ENCODE measurements around the gene CREB3L1.

CREB3L1 gene

GRCh38 chr11:46277622-46278386, at the start of gene CREB3L1:
Gene CREB3L1, plus strand, starts transcription at chr11:46277662. Its CDS starts 450 bp downstream, at chr11:46278112.
- H3K4me3 ChIP-seq (ENCODE audit: low read depth, low read length) = peak within 1 kb of the TSS; percentile 44
- no peak for TF ChIP-seq CTCF (IDR thresholded peaks at IDR 0.05; ENCODE audit: insufficient read depth, low read depth, low read length, missing control alignments)
- DNase-seq (ENCODE audit: low read depth) = no peak

- no peak overlapping the region for H3K4me3 ChIP-seq (ENCODE audit: low read depth, low read length)
- TF ChIP-seq CTCF (IDR thresholded peaks at IDR 0.05; ENCODE audit: insufficient read depth, low read depth, low read length, missing control alignments) = no peak
- no peak for DNase-seq (ENCODE audit: low read depth)
Observed at GRCh38 chr11:46229230-46229629, 48.2 kb upstream of the CREB3L1 start.

- no peak for TF ChIP-seq CTCF (IDR thresholded peaks at IDR 0.05; ENCODE audit: insufficient read depth, low read depth, low read length, missing control alignments)
- no peak overlapping the region for H3K4me3 ChIP-seq (ENCODE audit: low read depth, low read length)
- DNase-seq (ENCODE audit: low read depth) = no peak
Observed at GRCh38 chr11:46234311-46234710, 43.2 kb upstream of the CREB3L1 start.

GRCh38 chr11:46235777-46236688, 41.4 kb upstream of the CREB3L1 start:
- DNase-seq (ENCODE audit: low read depth) = no peak
- no peak for TF ChIP-seq CTCF (IDR thresholded peaks at IDR 0.05; ENCODE audit: insufficient read depth, low read depth, low read length, missing control alignments)
- no peak overlapping the region for H3K4me3 ChIP-seq (ENCODE audit: low read depth, low read length)

GRCh38 chr11:46236918-46237247, 40.6 kb upstream of the CREB3L1 start:
- DNase-seq (ENCODE audit: low read depth) = no peak
- no peak for TF ChIP-seq CTCF (IDR thresholded peaks at IDR 0.05; ENCODE audit: insufficient read depth, low read depth, low read length, missing control alignments)
- no peak overlapping the region for H3K4me3 ChIP-seq (ENCODE audit: low read depth, low read length)

GRCh38 chr11:46237248-46238077, 40.0 kb upstream of the CREB3L1 start:
- no peak for TF ChIP-seq CTCF (IDR thresholded peaks at IDR 0.05; ENCODE audit: insufficient read depth, low read depth, low read length, missing control alignments)
- H3K4me3 ChIP-seq (ENCODE audit: low read depth, low read length) = no peak overlapping the region
- peak; percentile 47 for DNase-seq (ENCODE audit: low read depth)

Data from GM12865 (cell line).